HG03439 (cell line): ENCODE results near the gene TATDN3.
"Not testable (repeated sequence)": the region's sequence is repeated elsewhere in the genome, so short reads cannot be mapped to it uniquely, and the experiment has no call there.

ENCODE experiments used
- ATAC-seq: cut with Tn5 transposase; IDR thresholded peaks from one replicate; pipeline ENCODE4 v1.9.1; 2021; ENCODE audit warnings: mild to moderate bottlenecking, moderate library complexity; ENCODE audit not compliant: unreplicated experiment

The TATDN3 gene

GRCh38 chr1:212827171-212827776, 35.6 kb downstream of the TATDN3 start:
- ATAC-seq: no peak

DNA sequence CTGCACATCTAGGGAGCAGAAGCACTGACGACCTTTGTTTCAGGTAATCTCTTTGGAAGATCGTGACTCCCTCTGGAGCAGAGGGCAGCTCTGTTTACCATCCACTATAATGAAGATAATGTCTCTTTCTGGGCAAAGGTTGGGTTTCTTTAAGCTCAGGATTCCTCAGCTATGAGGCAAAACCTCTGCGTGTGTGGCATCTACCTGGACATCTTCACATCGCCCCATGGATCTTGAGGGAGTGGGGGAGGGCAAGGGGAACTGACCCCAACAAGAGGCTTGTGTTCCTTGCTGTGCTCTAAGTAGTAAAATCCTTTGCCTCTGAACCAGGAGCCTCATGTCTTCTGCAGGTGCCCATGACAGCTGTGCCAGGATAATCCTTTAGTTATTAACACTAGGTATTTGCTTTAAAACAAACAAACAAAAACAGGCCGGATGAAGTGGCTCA, 36.2 kb downstream of the TATDN3 start:
- no peak for ATAC-seq

DNA sequence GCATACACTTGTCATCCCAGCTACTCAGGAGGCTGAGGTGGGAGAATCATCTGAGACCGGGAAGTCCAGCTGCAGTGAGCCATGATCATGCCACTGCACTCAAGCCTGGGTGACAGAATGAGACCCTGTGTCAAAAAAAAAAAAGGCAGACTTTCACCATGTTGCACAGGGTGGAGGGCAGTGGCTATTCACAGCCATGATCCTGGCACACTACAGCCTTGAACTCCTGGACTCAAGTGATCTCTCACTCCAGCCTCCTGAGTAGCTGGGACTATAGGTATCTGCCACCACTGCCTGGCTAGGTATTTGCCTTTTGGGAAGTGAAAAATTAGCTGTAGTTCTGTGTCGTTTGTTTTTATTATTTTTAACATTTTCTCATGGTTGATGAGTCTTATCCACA, 36.7 kb downstream of the TATDN3 start:
- ATAC-seq: no peak

DNA sequence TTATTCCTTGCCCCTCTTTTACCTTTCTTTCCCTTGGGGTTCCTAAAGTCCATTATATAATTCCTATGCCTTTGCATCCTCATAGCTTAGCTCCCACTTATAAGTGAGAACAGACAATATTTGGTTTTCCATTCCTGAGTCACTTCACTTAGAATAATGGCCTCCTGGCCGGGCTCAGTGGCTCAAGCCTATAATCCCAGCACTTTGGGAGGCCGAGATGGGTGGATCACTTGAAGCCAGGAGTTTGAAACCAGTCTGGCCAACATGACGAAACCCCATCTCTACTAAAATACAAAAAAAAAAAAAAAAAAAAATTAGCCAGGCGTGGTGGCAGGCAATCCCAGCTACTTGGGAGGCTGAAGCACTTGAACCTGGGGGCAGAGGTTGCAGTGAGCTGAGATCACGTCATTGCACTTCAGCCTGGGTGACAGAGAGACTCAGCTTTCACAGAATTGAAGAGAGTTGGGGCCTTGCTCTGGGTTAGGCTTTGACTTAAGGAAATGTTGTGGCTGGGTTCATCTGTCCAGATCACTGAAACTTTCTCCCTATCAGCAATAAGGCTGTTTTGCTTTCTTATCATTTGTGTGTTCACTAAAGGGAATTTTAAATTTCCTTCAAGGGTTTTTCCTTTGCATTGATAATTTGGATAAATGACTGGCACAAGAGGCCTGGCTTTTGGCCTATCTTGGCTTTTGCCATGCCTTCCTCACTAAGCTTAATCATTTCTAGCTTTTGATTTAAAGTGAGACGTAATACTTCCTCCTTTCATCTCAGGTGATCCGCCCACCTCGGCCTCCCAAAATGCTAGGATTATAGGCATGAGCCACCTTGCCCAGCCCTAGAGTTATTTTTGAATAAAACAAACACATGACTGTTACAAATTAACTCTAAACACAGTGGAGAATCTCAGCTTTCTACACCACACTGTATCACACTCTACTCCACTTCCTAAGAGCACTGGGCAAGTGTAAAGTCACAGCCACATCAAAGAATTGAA, 41.8 kb downstream of the TATDN3 start:
- not testable (repeated sequence) for ATAC-seq

GRCh38 chr1:212838145-212838544, 46.5 kb downstream of the TATDN3 start:
- ATAC-seq: no peak

GRCh38 chr1:212844521-212844920, 52.8 kb downstream of the TATDN3 start:
- ATAC-seq: not testable (repeated sequence)

DNA sequence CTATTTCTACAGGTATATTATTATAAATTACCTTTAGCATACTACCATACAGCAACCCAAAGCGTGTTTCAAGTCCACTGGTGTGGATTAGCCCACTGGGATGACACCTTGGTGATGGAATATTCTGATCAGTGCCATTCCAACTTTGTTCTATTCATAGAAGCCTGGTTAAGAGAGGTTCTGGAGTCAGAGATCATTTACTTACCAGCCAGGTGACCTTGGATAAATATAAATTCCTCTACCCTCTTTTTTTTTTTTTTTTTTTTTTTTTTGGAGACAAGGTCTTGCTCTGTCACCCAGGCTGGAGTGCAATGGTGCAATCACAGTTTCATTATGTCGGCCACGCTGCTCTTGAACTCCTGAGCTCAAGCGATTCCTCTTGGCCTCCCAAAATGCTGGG, 55.9 kb downstream of the TATDN3 start, which contains the start of gene SPATA45:
TSS of gene SPATA45 (minus strand) at position 101 of the 400 bp plus-strand sequence. CDS start 11,500 bp downstream, outside the sequence.
- no peak for ATAC-seq

DNA sequence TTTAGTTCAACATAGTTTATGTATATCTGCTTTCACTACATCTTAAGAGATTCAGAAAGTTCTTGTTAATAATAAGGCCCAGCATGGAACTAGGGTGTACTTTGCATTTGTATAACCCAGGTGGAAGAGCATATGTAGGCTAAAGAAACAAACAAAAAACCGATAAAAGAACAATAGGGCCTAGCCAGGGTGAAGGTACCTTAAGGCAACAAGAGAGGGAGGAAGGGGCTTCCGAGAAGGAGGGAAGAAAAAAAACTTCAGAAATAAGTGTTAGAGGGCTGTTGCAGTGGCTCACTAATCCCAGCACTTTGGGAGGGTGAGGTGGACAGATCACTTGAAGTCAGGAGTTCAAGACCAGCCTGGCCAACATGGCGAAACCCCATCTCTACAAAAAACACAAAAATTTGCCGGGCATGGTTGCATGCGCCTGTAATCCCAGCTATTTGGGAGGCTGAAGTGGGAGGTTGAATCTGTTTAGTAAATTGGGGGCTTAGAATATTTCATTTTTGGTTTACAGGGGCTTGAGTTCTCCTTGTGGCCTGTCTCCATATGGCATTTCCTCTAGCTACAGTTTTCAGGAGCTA, 60.5 kb downstream of the TATDN3 start:
- ATAC-seq: no peak

DNA sequence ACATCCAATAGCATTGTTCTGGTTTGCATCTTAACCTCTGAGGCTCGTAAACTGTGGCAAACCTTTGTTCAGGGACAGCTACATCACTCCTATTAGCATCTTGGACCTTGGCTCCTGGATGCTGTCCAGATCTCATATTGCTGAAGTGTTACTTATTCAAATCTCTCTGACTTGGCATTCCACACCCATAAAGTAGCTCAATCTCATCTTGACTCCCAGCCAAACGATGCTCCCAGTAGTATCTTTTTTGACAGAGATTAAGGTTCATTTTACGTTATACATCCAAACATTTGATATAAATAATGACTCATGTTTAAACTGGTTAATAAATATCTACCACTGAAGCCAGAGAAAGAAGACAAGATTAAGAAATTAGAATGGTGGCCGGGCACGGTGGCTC, 62.0 kb downstream of the TATDN3 start:
- ATAC-seq: no peak

- no peak for ATAC-seq
These were observed 65.1 kb downstream of the TATDN3 start for GRCh38 chr1:212856755-212857154.

DNA sequence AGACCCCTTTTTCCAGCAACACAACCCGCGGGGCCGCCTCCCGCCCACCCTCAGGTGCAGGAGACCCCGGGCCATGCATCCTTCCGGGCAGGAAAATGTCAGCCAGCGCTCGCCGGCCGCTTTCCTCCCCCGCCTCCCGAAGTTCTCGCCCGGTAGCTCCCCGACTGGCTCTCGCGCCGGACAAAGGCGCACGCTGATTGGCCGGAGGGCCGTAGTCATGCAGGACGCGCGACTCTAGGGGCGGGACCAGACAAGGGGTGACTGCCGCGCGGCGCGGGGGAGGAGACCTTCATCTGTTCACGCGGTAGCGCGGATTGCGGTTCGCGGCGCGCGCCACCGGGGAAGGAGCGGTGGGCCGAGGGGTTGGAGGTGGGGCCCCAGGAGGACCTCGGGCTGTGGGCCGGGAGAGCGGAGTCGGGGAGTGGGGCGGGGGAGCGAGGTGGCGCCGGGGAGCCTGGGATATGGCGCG, 66.3 kb downstream of the TATDN3 start, which contains the start of gene FLVCR1:
TSS of gene FLVCR1 (plus strand) at position 284 of the 469 bp plus-strand sequence. CDS start at position 462, 178 bp downstream.
- peak; percentile 95 for ATAC-seq

- ATAC-seq: peak; percentile 21
These were observed 67.0 kb downstream of the TATDN3 start for GRCh38 chr1:212858461-212859265.

DNA sequence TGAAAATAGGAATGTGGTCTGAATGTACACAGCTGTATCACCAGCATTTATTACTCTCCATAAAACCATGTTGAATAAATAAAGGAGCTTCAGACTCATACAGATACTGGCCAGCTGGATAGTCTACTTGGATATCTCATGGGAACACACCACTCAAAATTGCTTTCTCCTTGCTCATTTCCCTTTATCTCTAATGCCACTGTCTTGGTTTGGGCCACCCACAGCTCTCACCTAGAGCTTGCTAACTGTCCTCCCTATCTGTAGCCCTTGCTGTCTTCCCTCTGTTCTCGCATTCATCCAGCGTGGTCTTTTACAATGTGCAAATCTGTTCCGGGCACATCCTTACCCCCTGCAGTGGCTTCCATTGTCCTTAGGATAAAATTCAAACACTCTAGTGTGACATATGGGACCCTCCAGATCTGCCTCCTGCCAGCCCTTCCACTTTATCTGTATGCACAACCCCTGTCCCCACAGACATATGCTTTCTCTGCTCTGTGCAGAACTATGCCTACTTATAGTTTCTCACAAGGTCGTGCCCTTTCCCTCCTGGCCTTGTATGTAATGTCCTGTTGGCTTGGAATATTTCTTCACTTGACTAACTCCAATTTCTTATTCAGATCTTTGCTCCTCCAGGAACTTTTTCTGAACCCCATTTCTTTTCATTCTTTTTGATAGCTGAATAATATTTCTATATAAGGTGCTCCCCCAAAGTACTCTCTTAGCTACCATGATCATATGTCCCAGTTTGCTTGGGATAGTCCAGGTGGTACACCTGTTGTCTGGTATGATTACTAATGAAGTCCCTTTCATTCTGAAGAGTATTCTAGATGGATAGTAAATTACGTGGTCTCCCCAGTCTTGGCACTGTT, 69.3 kb downstream of the TATDN3 start:
- ATAC-seq: no peak

GRCh38 chr1:212862111-212862690, 70.5 kb downstream of the TATDN3 start:
- no peak for ATAC-seq

DNA sequence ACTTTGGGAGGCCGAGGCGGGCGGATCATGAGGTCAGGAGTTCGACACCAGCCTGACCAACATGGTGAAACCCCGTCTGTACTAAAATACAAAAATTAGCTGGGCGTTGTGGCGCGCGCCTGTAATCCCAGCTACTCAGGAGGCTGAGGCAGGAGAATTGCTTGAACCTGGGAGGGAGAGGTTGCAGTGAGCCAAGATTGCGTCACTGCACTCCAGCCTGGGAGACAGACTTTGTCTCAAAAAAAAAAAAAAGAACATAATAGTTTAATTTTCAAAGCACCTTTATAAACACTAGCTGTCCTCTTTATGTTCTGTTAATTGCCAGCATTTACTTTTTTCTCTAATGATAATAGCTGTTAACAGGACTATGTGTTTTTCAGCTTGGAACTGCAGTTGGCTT, 71.7 kb downstream of the TATDN3 start:
- ATAC-seq: not testable (repeated sequence)

DNA sequence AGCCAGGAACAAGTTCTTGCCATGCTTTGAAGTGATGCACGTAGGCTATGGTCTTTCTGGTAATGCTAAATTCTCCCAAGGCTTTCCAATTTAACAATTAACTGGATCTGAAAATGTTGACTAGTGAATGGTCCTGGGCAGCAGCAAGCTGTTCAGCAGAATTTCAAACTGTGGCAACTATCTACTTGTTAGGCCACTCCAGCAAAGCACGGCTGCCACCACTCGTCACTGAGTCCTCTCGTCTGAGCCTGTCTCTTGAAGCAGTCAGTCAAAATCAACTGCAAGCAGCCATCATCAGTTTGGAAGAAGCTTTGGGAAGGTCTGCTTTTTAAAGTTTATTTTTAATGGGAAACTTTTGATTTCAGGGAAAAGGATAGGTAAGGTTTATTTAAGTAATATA, 72.5 kb downstream of the TATDN3 start:
- no peak for ATAC-seq
